Progenitor cell of endocrine pancreas (in vitro differentiated cells): ENCODE results near the gene RAD51B. TPM values are rescaled to one million over a fixed set of nuclear protein-coding genes. Genes with fewer than 3 reads are reported as not detected.
"Not testable (repeated sequence)": the region's sequence is repeated elsewhere in the genome, so short reads cannot be mapped to it uniquely, and the experiment has no call there.

Experiments used
- DNase-seq: peaks from one replicate; pipeline ENCODE4 v3.0.0; 2021; ENCODE audit warnings: low spot score; ENCODE audit not compliant: unreplicated experiment
- H3K27ac Mint-ChIP-seq: 2 replicates; pipeline ENCODE4 v1.8.0; 2021; ENCODE audit warnings: mild to moderate bottlenecking, moderate library complexity, mixed read lengths
- H3K27me3 Mint-ChIP-seq: 2 replicates; pipeline ENCODE4 v1.8.0; 2021; ENCODE audit warnings: mixed read lengths
- H3K36me3 Mint-ChIP-seq: 2 replicates; pipeline ENCODE4 v1.8.0; 2022; ENCODE audit warnings: mixed read lengths; ENCODE audit not compliant: insufficient read depth
- H3K4me1 Mint-ChIP-seq: 2 replicates; pipeline ENCODE4 v1.8.0; 2021; ENCODE audit warnings: low read depth, mixed read lengths
- H3K4me3 Mint-ChIP-seq: 2 replicates; pipeline ENCODE4 v1.8.0; 2021; ENCODE audit warnings: low read depth, mild to moderate bottlenecking, moderate library complexity, mixed read lengths
- H3K9me3 Mint-ChIP-seq: 2 replicates; pipeline ENCODE4 v1.8.0; 2021; ENCODE audit warnings: low read depth, mixed read lengths
- CTCF ChIP-seq: fragments of 200-600 bp; sonication (generic); IDR thresholded peaks from one replicate; pipeline ENCODE4 v1.5.0; 2021; ENCODE audit warnings: antibody characterized with exemption, mild to moderate bottlenecking; ENCODE audit not compliant: unreplicated experiment
- total RNA-seq: library from RNA; stranded (reverse); gene quantifications from 2 replicates; pipeline ENCODE4 v1.2.1, GENCODE V29; 2021

Gene RAD51B
- total RNA-seq, 1 donor from 2014 or later: 24.7 TPM

- no peak overlapping the region for H3K4me3 Mint-ChIP-seq
- H3K36me3 Mint-ChIP-seq: no peaks in the 10 kb centered on the region
- no peak overlapping the region for H3K27ac Mint-ChIP-seq
These were observed 289.7 kb downstream of the RAD51B start for GRCh38 chr14:68109132-68109900.

GRCh38 chr14:68111097-68111852 lies 291.7 kb downstream of the RAD51B start:
- Mint-ChIP-seq H3K9me3 (peaks cover 6% of the 10 kb centered on the region), H3K4me3 (no peak overlapping the region), H3K36me3 (no peaks in the 10 kb centered on the region), H3K27me3 (no peaks in the 10 kb centered on the region), H3K27ac (peak overlapping the region; percentile 37), H3K4me1 (peaks cover 17% of the 10 kb centered on the region)
- no peak for TF ChIP-seq CTCF
- no peak for DNase-seq

More at GRCh38 chr14:68109132-68109900, 289.7 kb downstream of the RAD51B start:
- Mint-ChIP-seq H3K9me3 (peaks cover 6% of the 10 kb centered on the region), H3K27me3 (no peaks in the 10 kb centered on the region), H3K4me1 (peaks cover 18% of the 10 kb centered on the region)
- DNase-seq: no peak
- no peak for TF ChIP-seq CTCF

- TF ChIP-seq CTCF: no peak
- Mint-ChIP-seq H3K27me3 (no peaks in the 10 kb centered on the region), H3K36me3 (no peaks in the 10 kb centered on the region), H3K4me1 (peaks cover 17% of the 10 kb centered on the region), H3K27ac (peak overlapping the region; percentile 37), H3K9me3 (peaks cover 6% of the 10 kb centered on the region), H3K4me3 (no peak overlapping the region)
- no peak for DNase-seq
These were observed 292.3 kb downstream of the RAD51B start for GRCh38 chr14:68111853-68112270.

- H3K4me3 Mint-ChIP-seq: no peak overlapping the region
- no peak for TF ChIP-seq CTCF
- DNase-seq: no peak
- peaks cover 2% of the 10 kb centered on the region for H3K9me3 Mint-ChIP-seq
- H3K4me1 Mint-ChIP-seq: peaks cover 17% of the 10 kb centered on the region
- H3K27ac Mint-ChIP-seq: no peak overlapping the region
- no peaks in the 10 kb centered on the region for H3K36me3 Mint-ChIP-seq
- no peaks in the 10 kb centered on the region for H3K27me3 Mint-ChIP-seq
These were observed 292.9 kb downstream of the RAD51B start for GRCh38 chr14:68112442-68112841.

- DNase-seq: no peak
- Mint-ChIP-seq H3K9me3 (no peaks in the 10 kb centered on the region), H3K36me3 (no peaks in the 10 kb centered on the region), H3K4me3 (no peak overlapping the region), H3K27me3 (no peaks in the 10 kb centered on the region), H3K27ac (no peak overlapping the region), H3K4me1 (peaks cover 17% of the 10 kb centered on the region)
- TF ChIP-seq CTCF: no peak
These were observed 293.9 kb downstream of the RAD51B start for GRCh38 chr14:68113343-68113930.

GRCh38 chr14:68115952-68116351 lies 296.4 kb downstream of the RAD51B start:
- peaks cover 16% of the 10 kb centered on the region for H3K4me1 Mint-ChIP-seq
- not testable (repeated sequence) for H3K27me3 Mint-ChIP-seq, DNase-seq, H3K9me3 Mint-ChIP-seq, H3K4me3 Mint-ChIP-seq, H3K27ac Mint-ChIP-seq, H3K36me3 Mint-ChIP-seq
